OCI-LY7 (cell line): ENCODE results near the gene IRAK1. TPM values are rescaled to one million over a fixed set of nuclear protein-coding genes. Genes with fewer than 3 reads are reported as not detected.

Source experiments
- BruUV-seq: library from RNA; stranded (reverse); fragments of 400-500 nt; replicated peaks from 2 replicates; lab custom pipeline; 2021; lab: Mats Ljungman, UMichigan
- CTCF ChIA-PET: fragments of 300-600 bp; sonication (Branson Sonifier 250); formaldehyde crosslinking; loops from one replicate; lab custom pipeline; 2022; ENCODE audit warnings: antibody characterized with exemption; ENCODE audit not compliant: unreplicated experiment; lab: Charles Lee
- POLR2A ChIA-PET: fragments of 300-600 bp; sonication (Branson Sonifier 250); formaldehyde crosslinking; loops from one replicate; lab custom pipeline; 2022; ENCODE audit warnings: antibody characterized with exemption; lab: Charles Lee
- DNase-seq: peaks from one replicate; pipeline ENCODE4 v3.0.0-alpha.2; 2015; ENCODE audit warnings: low spot score
- H2AFZ ChIP-seq: fragments of 200-600 bp; sonication (generic), shearing (Covaris generic); 2 replicates; pipeline ENCODE4 v1.6.1; 2014; ENCODE audit warnings: mild to moderate bottlenecking, antibody characterized with exemption, low read length, moderate library complexity
- H3K27ac ChIP-seq: fragments of 200-600 bp; sonication (generic); 2 replicates; pipeline ENCODE4 v1.5.1; 2014; ENCODE audit warnings: mixed run types, low read depth, mild to moderate bottlenecking, moderate library complexity, low read length, inconsistent platforms; ENCODE audit not compliant: poor library complexity, severe bottlenecking
- H3K36me3 ChIP-seq: fragments of 200-600 bp; sonication (generic); 2 replicates; pipeline ENCODE4 v1.6.1; 2014; ENCODE audit warnings: mild to moderate bottlenecking, antibody characterized with exemption, low read length, moderate library complexity, mixed read lengths; ENCODE audit not compliant: insufficient read depth
- H3K4me1 ChIP-seq: fragments of 200-600 bp; sonication (generic); 2 replicates; pipeline ENCODE4 v1.5.1; 2014; ENCODE audit warnings: mild to moderate bottlenecking, low read length; ENCODE audit not compliant: insufficient read depth, poor library complexity, severe bottlenecking
- H3K4me2 ChIP-seq: fragments of 200-600 bp; sonication (generic); 2 replicates; pipeline ENCODE4 v1.6.1; 2014; ENCODE audit warnings: mild to moderate bottlenecking, low read length
- H3K4me3 ChIP-seq: fragments of 200-600 bp; sonication (generic); 2 replicates; pipeline ENCODE4 v1.5.1; 2014; ENCODE audit warnings: mild to moderate bottlenecking, low read depth, low read length; ENCODE audit not compliant: poor library complexity, severe bottlenecking
- H3K79me2 ChIP-seq: fragments of 200-600 bp; sonication (generic); 2 replicates; pipeline ENCODE4 v1.6.1; 2016; ENCODE audit warnings: low read depth, mild to moderate bottlenecking, low read length, moderate library complexity, mixed read lengths; ENCODE audit not compliant: insufficient read depth
- H3K9me2 ChIP-seq: fragments of 200-600 bp; sonication (generic); 2 replicates; pipeline ENCODE4 v1.6.1; 2016; ENCODE audit warnings: mild to moderate bottlenecking, low read length, mixed read lengths; ENCODE audit not compliant: insufficient read depth
- H3K9me3 ChIP-seq: fragments of 200-600 bp; sonication (generic); 2 replicates; pipeline ENCODE4 v1.6.1; 2014; ENCODE audit warnings: mild to moderate bottlenecking, mixed run types, low read length, mixed read lengths
- H4K20me1 ChIP-seq: fragments of 200-600 bp; sonication (generic); 2 replicates; pipeline ENCODE4 v1.6.1; 2014; ENCODE audit warnings: mild to moderate bottlenecking, antibody characterized with exemption, low read length, moderate library complexity, mixed read lengths; ENCODE audit not compliant: insufficient read depth
- CTCF ChIP-seq: fragments of 200-600 bp; sonication (generic); conservative IDR thresholded peaks from 2 replicates; pipeline ENCODE4 v1.5.1; 2014; ENCODE audit warnings: mild to moderate bottlenecking, antibody characterized with exemption, low read length, moderate library complexity, mixed read lengths
- EZH2phosphoT487 ChIP-seq: fragments of 200-600 bp; sonication (generic); IDR thresholded peaks from 2 replicates; pipeline ENCODE4 v1.6.1; 2018; ENCODE audit warnings: low read depth, borderline replicate concordance, mild to moderate bottlenecking, mixed run types, antibody characterized with exemption, low read length, moderate library complexity, mixed read lengths
- intact Hi-C: fragments of 100-400 bp; cut with micrococcal nuclease; formaldehyde crosslinking; loops from one replicate; pipeline ENCODE4 v1.10.0; 2022; ENCODE audit not compliant: unreplicated experiment
- total RNA-seq, 2 experiments: library from RNA; depleted of rRNA in 1 of 2; stranded (reverse); fragments of >200 nt in 1 of 2; shearing (Covaris generic) in 1 of 2; gene quantifications; 2 replicates each; pipeline ENCODE4 v1.2.3, GENCODE V29; 2014 to 2022

IRAK1 gene
- total RNA-seq, 2 experiments from 2014 or later, result 75.5 to 136 TPM

- intact Hi-C loops, result no loop called here
- no peak overlapping the region for H2AFZ ChIP-seq
- H4K20me1 ChIP-seq, result no peaks in the 10 kb centered on the region
- no peak overlapping the region for H3K4me3 ChIP-seq
- no peak overlapping the region for H3K4me2 ChIP-seq
- DNase-seq, result no peak
- ChIA-PET POLR2A (interaction anchor here (1.0 kb wide), 1 partner anchor 29 kb away, joined by 3 read pairs; no protein-coding TSS in a partner anchor), CTCF (no interaction called here)
- H3K9me2 ChIP-seq, result no peaks in the 10 kb centered on the region
- H3K9me3 ChIP-seq, result no peaks in the 10 kb centered on the region
- H3K4me1 ChIP-seq, result no peaks in the 10 kb centered on the region
- H3K27ac ChIP-seq, result no peak overlapping the region
- no peaks in the 10 kb centered on the region for H3K79me2 ChIP-seq
- TF ChIP-seq CTCF, result no peak
- H3K36me3 ChIP-seq, result peaks cover 27% of the 10 kb centered on the region
- no TSS peak for BruUV-seq
Measured at GRCh38 chrX:154030266-154030665, 10.6 kb upstream of the IRAK1 start.

- H3K9me3 ChIP-seq, result no peaks in the 10 kb centered on the region
Measured at GRCh38 chrX:154029439-154029838, 9.7 kb upstream of the IRAK1 start.

More at GRCh38 chrX:154029439-154029838, 9.7 kb upstream of the IRAK1 start:
- BruUV-seq, result no TSS peak
- H2AFZ ChIP-seq, result no peak overlapping the region
- no peak overlapping the region for H3K27ac ChIP-seq
- ChIA-PET CTCF (no interaction called here), POLR2A (interaction anchor here (1.0 kb wide), 1 partner anchor 30 kb away, joined by 3 read pairs; no protein-coding TSS in a partner anchor)
- no peak overlapping the region for H3K4me2 ChIP-seq
- TF ChIP-seq EZH2phosphoT487 (no peak), CTCF (0 out of 2 replicates have a peak, but pooled peaks have one; percentile 32)
- H3K9me2 ChIP-seq, result no peaks in the 10 kb centered on the region
- intact Hi-C loops, result no loop called here
- no peaks in the 10 kb centered on the region for H3K4me1 ChIP-seq
- no peaks in the 10 kb centered on the region for H4K20me1 ChIP-seq
- no peaks in the 10 kb centered on the region for H3K79me2 ChIP-seq
- no peak overlapping the region for H3K4me3 ChIP-seq
- no peak for DNase-seq
- H3K36me3 ChIP-seq, result peaks cover 22% of the 10 kb centered on the region
